Occipital lobe (tissue), 2 donors: ENCODE results near the gene HS3ST6. TPM values are rescaled to one million over a fixed set of nuclear protein-coding genes. Genes with fewer than 3 reads are reported as not detected.
A peak's percentile ranks its signal among the peaks of the same experiment; 100 is the strongest.
"Not testable (repeated sequence)": the region's sequence is repeated elsewhere in the genome, so short reads cannot be mapped to it uniquely, and the experiment has no call there.

Source experiments
- DNase-seq: peaks from one replicate; lab custom pipeline; 2025; lab: John Stamatoyannopoulos, UW
- total RNA-seq: library from RNA; depleted of rRNA; stranded (reverse); fragments of >200 nt; gene quantifications from one replicate; pipeline ENCODE4 v1.2.3, GENCODE V29; 2014

Gene HS3ST6
- total RNA-seq, 1 donor from 2014 or later = not detected

GRCh38 chr16:1946495-1947368, 28.5 kb upstream of the HS3ST6 start:
- no peak for DNase-seq

GRCh38 chr16:1945559-1946391, 27.6 kb upstream of the HS3ST6 start:
- DNase-seq = no peak

- no peak for DNase-seq
These were observed 26.5 kb upstream of the HS3ST6 start for GRCh38 chr16:1944612-1945199.

- DNase-seq = peak; percentile 98
These were observed 24.9 kb upstream of the HS3ST6 start, which contains the start of gene MSRB1 for GRCh38 chr16:1942810-1943726. TSS of gene MSRB1 (minus strand) at chr16:1943199. CDS start at chr16:1943156, 43 bp downstream.

GRCh38 chr16:1942047-1942809, 24.0 kb upstream of the HS3ST6 start:
- DNase-seq = no peak

GRCh38 chr16:1941162-1942046, 23.2 kb upstream of the HS3ST6 start:
- DNase-seq = no peak

- no peak for DNase-seq
These were observed 22.3 kb upstream of the HS3ST6 start for GRCh38 chr16:1940273-1941161.

GRCh38 chr16:1939833-1940232, 21.6 kb upstream of the HS3ST6 start:
- not testable (repeated sequence) for DNase-seq

- DNase-seq = no peak
These were observed 20.7 kb upstream of the HS3ST6 start for GRCh38 chr16:1938910-1939309.

- no peak for DNase-seq
These were observed 20.1 kb upstream of the HS3ST6 start for GRCh38 chr16:1938316-1938715.

- DNase-seq = no peak
These were observed 18.8 kb upstream of the HS3ST6 start for GRCh38 chr16:1936945-1937479.

GRCh38 chr16:1933097-1933661, 15.0 kb upstream of the HS3ST6 start:
- no peak for DNase-seq

- DNase-seq = no peak
These were observed 14.1 kb upstream of the HS3ST6 start for GRCh38 chr16:1932050-1933028.

- DNase-seq = no peak
These were observed 12.1 kb upstream of the HS3ST6 start for GRCh38 chr16:1930338-1930720.

GRCh38 chr16:1929578-1930337, 11.5 kb upstream of the HS3ST6 start:
- peak; percentile 68 for DNase-seq
